HL-60 (cell line): ENCODE measurements around the gene COQ2.

Source experiments
- DNase-seq, 2 experiments: peaks; one replicate each; pipeline ENCODE4 v3.0.0-alpha.2; 2010 to 2020; ENCODE audit warnings: low read depth in 1 of 2, low spot score in 1 of 2
- H3K27ac ChIP-seq: fragments of 250-450 bp; sonication (Bioruptor Pico); replicated peaks from 2 replicates; pipeline ENCODE4 v1.5.1; 2020; ENCODE audit warnings: mild to moderate bottlenecking, moderate library complexity
- H3K27me3 ChIP-seq: fragments of 250-450 bp; sonication (Bioruptor Pico); 2 replicates; pipeline ENCODE4 v1.5.1; 2021; ENCODE audit warnings: mild to moderate bottlenecking, moderate library complexity; ENCODE audit not compliant: insufficient read depth, poor library complexity, severe bottlenecking
- H3K4me3 ChIP-seq: replicated peaks from 2 replicates; pipeline ENCODE4 v1.5.1; 2011; ENCODE audit warnings: mild to moderate bottlenecking, control low read depth, low read length; ENCODE audit not compliant: insufficient read depth
- GABPA ChIP-seq: IDR thresholded peaks from 2 replicates; pipeline ENCODE4 v1.6.1; 2012; ENCODE audit warnings: low read depth
- POLR2AphosphoS5 ChIP-seq: IDR thresholded peaks from 2 replicates; pipeline ENCODE4 v1.6.1; 2012; ENCODE audit warnings: low read depth
- REST ChIP-seq: IDR thresholded peaks from 2 replicates; pipeline ENCODE4 v1.6.1; 2012; ENCODE audit warnings: low read depth; ENCODE audit not compliant: insufficient replicate concordance
- SPI1 ChIP-seq: IDR thresholded peaks from 2 replicates; pipeline ENCODE4 v1.6.1; 2012; ENCODE audit warnings: low read depth, mild to moderate bottlenecking, borderline replicate concordance
- TF ChIP-seq, protein P1 (sequence below): IDR thresholded peaks from one replicate; pipeline ENCODE4 v1.5.1; 2011; ENCODE audit warnings: low read length, control low read depth, inconsistent platforms; ENCODE audit not compliant: insufficient read depth

COQ2 gene

DNA sequence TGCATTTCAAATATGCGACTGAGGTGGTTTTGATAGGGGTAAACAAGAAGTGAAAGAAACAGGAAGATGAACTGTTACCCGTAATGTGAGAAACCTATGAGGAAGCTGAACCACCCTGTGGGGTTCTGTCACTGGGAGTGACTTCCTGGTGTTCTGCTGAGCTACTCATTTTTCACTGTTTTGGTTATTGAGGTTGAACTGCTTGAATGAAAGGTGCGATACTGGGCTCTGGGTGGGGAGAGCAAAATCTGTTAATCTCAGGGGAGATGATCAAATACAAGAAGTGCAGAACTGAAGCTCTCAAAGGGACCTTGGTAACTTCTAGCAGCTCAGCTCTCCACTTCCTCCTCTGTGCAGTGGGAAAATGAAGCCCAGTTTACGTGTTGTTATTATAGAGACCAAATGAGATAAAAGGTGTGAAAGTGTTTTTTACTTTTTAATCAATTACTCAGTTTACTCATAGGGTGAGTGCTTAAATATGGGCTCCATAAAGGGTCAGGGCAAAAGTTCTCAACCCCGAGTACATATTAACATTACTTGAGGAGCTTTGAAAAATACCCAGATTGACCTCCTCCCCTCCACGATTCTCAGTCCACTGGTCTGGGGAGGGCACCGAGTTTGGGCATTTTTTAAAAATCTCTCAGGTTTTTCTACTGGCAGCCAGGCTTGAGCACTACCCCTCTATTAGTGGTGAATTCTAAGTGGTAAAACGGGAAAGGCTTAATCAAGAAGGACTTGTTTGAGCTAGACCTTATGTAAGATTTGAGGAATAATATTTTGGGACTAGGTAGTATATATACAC is 66.7 kb downstream of the COQ2 start:
- DNase-seq: peak in 1 of 2 experiments; percentile 87
- peak overlapping the region; percentile 69 for H3K27ac ChIP-seq
- TF ChIP-seq, protein P1, sequence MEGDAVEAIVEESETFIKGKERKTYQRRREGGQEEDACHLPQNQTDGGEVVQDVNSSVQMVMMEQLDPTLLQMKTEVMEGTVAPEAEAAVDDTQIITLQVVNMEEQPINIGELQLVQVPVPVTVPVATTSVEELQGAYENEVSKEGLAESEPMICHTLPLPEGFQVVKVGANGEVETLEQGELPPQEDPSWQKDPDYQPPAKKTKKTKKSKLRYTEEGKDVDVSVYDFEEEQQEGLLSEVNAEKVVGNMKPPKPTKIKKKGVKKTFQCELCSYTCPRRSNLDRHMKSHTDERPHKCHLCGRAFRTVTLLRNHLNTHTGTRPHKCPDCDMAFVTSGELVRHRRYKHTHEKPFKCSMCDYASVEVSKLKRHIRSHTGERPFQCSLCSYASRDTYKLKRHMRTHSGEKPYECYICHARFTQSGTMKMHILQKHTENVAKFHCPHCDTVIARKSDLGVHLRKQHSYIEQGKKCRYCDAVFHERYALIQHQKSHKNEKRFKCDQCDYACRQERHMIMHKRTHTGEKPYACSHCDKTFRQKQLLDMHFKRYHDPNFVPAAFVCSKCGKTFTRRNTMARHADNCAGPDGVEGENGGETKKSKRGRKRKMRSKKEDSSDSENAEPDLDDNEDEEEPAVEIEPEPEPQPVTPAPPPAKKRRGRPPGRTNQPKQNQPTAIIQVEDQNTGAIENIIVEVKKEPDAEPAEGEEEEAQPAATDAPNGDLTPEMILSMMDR: no peak
- TF ChIP-seq SPI1: peak; percentile 87
- TF ChIP-seq GABPA: peak; percentile 46; the same call in 1 of the 2 replicates

GRCh38 chr4:83216959-83217683 is 67.5 kb downstream of the COQ2 start:
- DNase-seq: no peak
- Histone ChIP-seq H3K27ac (peak overlapping the region; percentile 69), H3K4me3 (no peak overlapping the region), H3K27me3 (no peaks in the 10 kb centered on the region)
- TF ChIP-seq SPI1 (no peak), REST (no peak), POLR2AphosphoS5 (no peak), GABPA (no peak)
- TF ChIP-seq, protein P1: no peak

More for the DNA sequence above, 66.7 kb downstream of the COQ2 start:
- Histone ChIP-seq H3K4me3 (no peak overlapping the region), H3K27me3 (no peaks in the 10 kb centered on the region)

DNA sequence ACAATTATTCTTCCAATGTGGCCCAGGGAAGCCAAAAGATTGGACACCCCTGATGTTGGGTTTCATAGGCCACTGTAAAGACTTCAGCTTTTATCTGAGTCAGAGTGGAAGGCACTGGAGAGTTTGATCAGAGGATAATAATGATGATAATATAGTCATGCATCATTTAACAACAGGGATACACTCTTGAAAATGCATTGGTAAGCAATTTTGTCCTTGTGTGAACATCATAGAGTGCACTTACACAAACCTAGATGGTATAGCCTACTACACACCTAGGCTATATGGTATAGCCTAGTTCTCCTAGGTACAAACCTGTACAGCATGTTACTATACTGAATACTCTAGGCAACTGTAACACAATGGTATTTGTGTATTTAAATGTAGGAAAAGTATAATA is 70.5 kb downstream of the COQ2 start:
- TF ChIP-seq SPI1 (no peak), GABPA (no peak), REST (no peak), POLR2AphosphoS5 (no peak)
- TF ChIP-seq, protein P1: no peak

More for the DNA sequence above, 70.5 kb downstream of the COQ2 start:
- no peak for DNase-seq
- H3K4me3 ChIP-seq: no peak overlapping the region
- no peaks in the 10 kb centered on the region for H3K27me3 ChIP-seq
- H3K27ac ChIP-seq: no peak overlapping the region
